K562 (cell line): Measurements from ENCODE around the gene NAT8. TPM values are rescaled to one million over a fixed set of nuclear protein-coding genes. Genes with fewer than 3 reads are reported as not detected.

Experiments used
- ATAC-seq: fragments of 200-7000 bp; cut with Tn5 transposase; 3 replicates; pipeline ENCODE4 v1.9.1; 2020; ENCODE audit warnings: moderate library complexity
- BruUV-seq: library from RNA; stranded (reverse); fragments of 400-500 nt; replicated peaks from 2 replicates; lab custom pipeline; 2021; lab: Mats Ljungman, UMichigan
- CTCF ChIA-PET: fragments of 300-600 bp; formaldehyde crosslinking; extraction: SDS; loops from one replicate; lab custom pipeline; 2021; ENCODE audit warnings: low intra/inter-chr PET ratio; lab: Yijun Ruan, JAX
- POLR2A ChIA-PET: fragments of 300-600, 350-650 bp; sonication (Branson Sonifier 250); formaldehyde crosslinking; extraction: SDS; loops from one replicate; lab custom pipeline; 2021; ENCODE audit warnings: antibody characterized with exemption, inconsistent platforms; lab: Yijun Ruan, JAX
- DNase-seq, 4 experiments: peaks; one replicate each; pipeline versions ENCODE4 v3.0.0 to v3.0.0-alpha.2; 2011 to 2018; ENCODE audit warnings: low spot score in 3 of 4, mixed read lengths in 3 of 4; ENCODE audit errors: extremely low read depth in 1 of 4
- FAIRE-seq: peaks from 2 replicates; lab custom pipeline; 2011; peaks lifted over from hg19 to GRCh38; lab: Jason Lieb, UNC
- H2AFZ ChIP-seq: 2 replicates; pipeline ENCODE4 v1.6.0; 2011; ENCODE audit warnings: low read depth, low read length, control low read depth, inconsistent platforms
- H3K27ac ChIP-seq: fragments of 200-600 bp; 3 replicates; pipeline ENCODE4 v1.8.0; 2011; ENCODE audit warnings: low read depth, mild to moderate bottlenecking, control low read depth, inconsistent platforms, low read length, moderate library complexity, mixed read lengths; ENCODE audit errors: extremely low read depth
- H3K27me3 ChIP-seq, 2 experiments: fragments of 300-600 bp in 1 of 2; 2 replicates in 1 of 2; 3 replicates in 1 of 2; pipeline versions ENCODE4 v1.6.0 to v1.8.0; 2011; ENCODE audit warnings: inconsistent platforms in 2 of 2, low read length in 2 of 2, mild to moderate bottlenecking in 1 of 2, mixed read lengths in 1 of 2, moderate library complexity in 1 of 2; ENCODE audit not compliant: control insufficient read depth in 2 of 2, insufficient read depth in 2 of 2
- H3K36me3 ChIP-seq: fragments of 300-600 bp; 3 replicates; pipeline ENCODE4 v1.8.0; 2011; ENCODE audit warnings: mild to moderate bottlenecking, low read length, inconsistent platforms; ENCODE audit not compliant: control insufficient read depth, insufficient read depth
- H3K4me1 ChIP-seq, 2 experiments: fragments of 200-600 bp in 1 of 2; replicated peaks in 1 of 2; 2 replicates in 1 of 2; 3 replicates in 1 of 2; pipeline versions ENCODE4 v1.5.1 to v1.8.0; 2011; ENCODE audit warnings: inconsistent platforms in 2 of 2, low read length in 2 of 2, mild to moderate bottlenecking in 1 of 2, mixed read lengths in 1 of 2, moderate library complexity in 1 of 2; ENCODE audit not compliant: control insufficient read depth in 2 of 2, insufficient read depth in 2 of 2
- H3K4me2 ChIP-seq: 2 replicates; pipeline ENCODE4 v1.6.1; 2011; ENCODE audit warnings: low read length, control low read depth, inconsistent platforms, mixed read lengths; ENCODE audit not compliant: insufficient read depth
- H3K4me3 ChIP-seq: fragments of 200-600 bp; sonication (generic), shearing (Covaris generic); 2 replicates; pipeline ENCODE4 v1.5.1; 2016; ENCODE audit warnings: control low read depth, inconsistent platforms
- H3K79me2 ChIP-seq: fragments of 200-600 bp; 3 replicates; pipeline ENCODE4 v1.8.0; 2011; ENCODE audit warnings: low read length, inconsistent platforms; ENCODE audit not compliant: control insufficient read depth, insufficient read depth
- H3K9ac ChIP-seq, 2 experiments: 2 replicates each; pipeline versions ENCODE4 v1.6.0 to v1.6.1; 2011; ENCODE audit warnings: low read depth in 2 of 2, low read length in 2 of 2, control low read depth in 1 of 2, inconsistent platforms in 1 of 2, mild to moderate bottlenecking in 1 of 2, mixed read lengths in 1 of 2; ENCODE audit not compliant: insufficient read depth in 1 of 2
- H3K9me1 ChIP-seq: one replicate; pipeline ENCODE4 v1.6.0; 2011; ENCODE audit warnings: inconsistent platforms, mild to moderate bottlenecking, low read length, moderate library complexity; ENCODE audit not compliant: control insufficient read depth, insufficient read depth
- H3K9me3 ChIP-seq: replicated peaks from 2 replicates; pipeline ENCODE4 v1.5.1; 2011; ENCODE audit warnings: low read depth, low read length, inconsistent platforms; ENCODE audit not compliant: control insufficient read depth, insufficient read depth
- H4K20me1 ChIP-seq: replicated peaks from 2 replicates; pipeline ENCODE4 v1.6.1; 2011; ENCODE audit warnings: low read length, inconsistent platforms, mixed read lengths; ENCODE audit not compliant: control insufficient read depth, insufficient read depth
- BDP1 ChIP-seq: IDR thresholded peaks from 3 replicates; pipeline ENCODE4 v1.6.1; 2011; ENCODE audit not compliant: insufficient read length, insufficient read depth
- BRF1 ChIP-seq: IDR thresholded peaks from 3 replicates; pipeline ENCODE4 v1.6.1; 2011; ENCODE audit warnings: borderline replicate concordance, mild to moderate bottlenecking; ENCODE audit not compliant: insufficient read length; ENCODE audit errors: extremely low read depth
- CAMTA2 ChIP-seq: fragments of 250-450 bp; sonication (Bioruptor Pico); conservative IDR thresholded peaks from 2 replicates; pipeline ENCODE4 v1.5.1; 2022
- CBFA2T2 ChIP-seq: fragments of 450-650 bp; conservative IDR thresholded peaks from 2 replicates; pipeline ENCODE4 v1.6.1; 2017; ENCODE audit warnings: mild to moderate bottlenecking
- COPS2 ChIP-seq: fragments of 450-650 bp; conservative IDR thresholded peaks from 2 replicates; pipeline ENCODE4 v1.6.1; 2016; ENCODE audit warnings: mild to moderate bottlenecking, moderate library complexity
- ERF ChIP-seq: fragments of 450-650 bp; formaldehyde crosslinking; IDR thresholded peaks from 2 replicates; pipeline ENCODE4 v1.4.0; 2020; ENCODE audit warnings: mild to moderate bottlenecking, mixed read lengths
- MTA2 ChIP-seq: fragments of 450-650 bp; IDR thresholded peaks from 2 replicates; pipeline ENCODE4 v1.6.1; 2016; ENCODE audit warnings: low read depth
- NFXL1 ChIP-seq: fragments of 450-650 bp; formaldehyde crosslinking; IDR thresholded peaks from 2 replicates; pipeline ENCODE4 v1.4.0; 2021; ENCODE audit warnings: mild to moderate bottlenecking
- OTX1 ChIP-seq: fragments of 450-650 bp; formaldehyde crosslinking; IDR thresholded peaks from 2 replicates; pipeline ENCODE4 v1.4.0; 2022; ENCODE audit warnings: mild to moderate bottlenecking
- SMARCB1 ChIP-seq: IDR thresholded peaks from 2 replicates; pipeline ENCODE4 v1.6.1; 2011; ENCODE audit warnings: improper control_type of control experiment, low read depth; ENCODE audit not compliant: insufficient read length
- SMARCE1 ChIP-seq: fragments of 450-650 bp; IDR thresholded peaks from 2 replicates; pipeline ENCODE4 v1.7.1; 2016; ENCODE audit warnings: mild to moderate bottlenecking
- SRF ChIP-seq, 2 experiments: fragments of 250-450, 450-650 bp in 1 of 2; sonication (Bioruptor Pico) in 1 of 2; sonication (generic) in 1 of 2; formaldehyde crosslinking; IDR thresholded peaks; 2 replicates each; pipeline versions ENCODE4 v1.5.0 to v1.5.1; 2020 to 2022; ENCODE audit warnings: mild to moderate bottlenecking in 1 of 2, missing genetic modification reagents in 1 of 2
- SRSF1 ChIP-seq: fragments of 200-400 bp; formaldehyde crosslinking; IDR thresholded peaks from 2 replicates; pipeline ENCODE4 v1.6.1; 2017; ENCODE audit warnings: mild to moderate bottlenecking, low read depth, low read length, moderate library complexity
- ZNF253 ChIP-seq: fragments of 250-450 bp; sonication (Bioruptor Pico); conservative IDR thresholded peaks from 2 replicates; pipeline ENCODE4 v1.6.1; 2021; ENCODE audit warnings: mild to moderate bottlenecking
- WGBS: fragments of 100-300 bp; shearing (Covaris generic); methylation state at CpG from one replicate; pipeline ENCODE4 v1.1.6; 2016; ENCODE audit warnings: low coverage, mixed read lengths; ENCODE audit not compliant: insufficient coverage; ENCODE audit errors: missing lambda C conversion rate; 5-methylcytosine and 5-hydroxymethylcytosine counted together
- in situ Hi-C: fragments of 300-500 bp; cut with MboI; formaldehyde crosslinking; loops from 4 replicates; pipeline ENCODE4 v1.15.0; 2018; ENCODE audit warnings: inconsistent platforms, mixed read lengths
- intact Hi-C: fragments of 100-400 bp; cut with micrococcal nuclease; formaldehyde crosslinking; loops from 2 replicates; pipeline ENCODE4 v1.14.2; 2022
- polyA plus RNA-seq, 8 experiments: library from polyadenylated mRNA; depleted of rRNA in 4 of 8; stranded (reverse) in 5 of 8; unstranded in 3 of 8; fragments of >200 nt; fragmentation: Nextera tagmentation in 2 of 8; fragmentation: Illumina TruSeq in 1 of 8; extraction: Ambion mirVana in 2 of 8; extraction: Trizol in 1 of 8; gene quantifications; 2 replicates each; pipeline versions ENCODE4 v1.2.1 to v1.2.3, GENCODE V29; 2011 to 2014; ENCODE audit warnings: inconsistent platforms in 1 of 8, missing spikeins in 1 of 8
- total RNA-seq, 7 experiments: library from RNA; depleted of rRNA in 6 of 7; stranded (reverse); fragments of >200 nt in 6 of 7; fragmentation: Illumina TruSeq in 2 of 7; extraction: Trizol in 2 of 7; gene quantifications; 2 replicates each; pipeline versions ENCODE4 v1.2.1 to v1.2.3, GENCODE V29; 2011 to 2021; ENCODE audit warnings: low replicate concordance in 1 of 7
- TF ChIP-seq, protein P1 (sequence below): fragments of 250-450 bp; sonication (Bioruptor Pico); IDR thresholded peaks from 2 replicates; pipeline ENCODE4 v1.9.0; 2021; ENCODE audit warnings: mild to moderate bottlenecking, inconsistent platforms

The NAT8 gene
- total and polyA plus RNA-seq, 9 of the 15 experiments (the other 6 are each of a cell fraction or from before 2014, with no cell fraction given) = not detected

GRCh38 chr2:73611193-73611592, 31.0 kb downstream of the NAT8 start:
- in situ Hi-C loops = no loop called here

More at GRCh38 chr2:73611193-73611592, 31.0 kb downstream of the NAT8 start:
- POLR2A ChIA-PET = no interaction called here
- Histone ChIP-seq H3K27ac (no peak overlapping the region), H3K79me2 (no peaks in the 10 kb centered on the region), H3K4me1 (no peaks in the 10 kb centered on the region), H4K20me1 (peaks cover 3% of the 10 kb centered on the region; the same call in 1 of the 2 replicates), H3K9me1 (no peaks in the 10 kb centered on the region), H3K9ac (no peak overlapping the region), H3K4me2 (no peak overlapping the region), H3K9me3 (no peaks in the 10 kb centered on the region), H3K27me3 (peaks cover 7 to 19% of the 10 kb centered on the region in 2 experiments; a peak in 4 of 5 replicates), H3K4me3 (no peak overlapping the region), H2AFZ (no peak overlapping the region), H3K36me3 (no peaks in the 10 kb centered on the region)
- CTCF ChIA-PET = no interaction called here
- intact Hi-C loops = no loop called here
- DNase-seq (no peak), FAIRE-seq (no peak), ATAC-seq (no peak)
- TF ChIP-seq BRF1 (no peak), NFXL1 (CRISPR knock-in tag) (no peak), OTX1 (no peak), ERF (no peak), MTA2 (no peak), SMARCE1 (no peak), ZNF253 (CRISPR knock-in tag) (no peak), BDP1 (no peak), CBFA2T2 (no peak), SRF (CRISPR knock-in tag; IDR thresholded peaks at IDR 0.05) (no peak), COPS2 (no peak), SRSF1 (no peak), CAMTA2 (no peak), SMARCB1 (no peak)
- TF ChIP-seq, protein P1, sequence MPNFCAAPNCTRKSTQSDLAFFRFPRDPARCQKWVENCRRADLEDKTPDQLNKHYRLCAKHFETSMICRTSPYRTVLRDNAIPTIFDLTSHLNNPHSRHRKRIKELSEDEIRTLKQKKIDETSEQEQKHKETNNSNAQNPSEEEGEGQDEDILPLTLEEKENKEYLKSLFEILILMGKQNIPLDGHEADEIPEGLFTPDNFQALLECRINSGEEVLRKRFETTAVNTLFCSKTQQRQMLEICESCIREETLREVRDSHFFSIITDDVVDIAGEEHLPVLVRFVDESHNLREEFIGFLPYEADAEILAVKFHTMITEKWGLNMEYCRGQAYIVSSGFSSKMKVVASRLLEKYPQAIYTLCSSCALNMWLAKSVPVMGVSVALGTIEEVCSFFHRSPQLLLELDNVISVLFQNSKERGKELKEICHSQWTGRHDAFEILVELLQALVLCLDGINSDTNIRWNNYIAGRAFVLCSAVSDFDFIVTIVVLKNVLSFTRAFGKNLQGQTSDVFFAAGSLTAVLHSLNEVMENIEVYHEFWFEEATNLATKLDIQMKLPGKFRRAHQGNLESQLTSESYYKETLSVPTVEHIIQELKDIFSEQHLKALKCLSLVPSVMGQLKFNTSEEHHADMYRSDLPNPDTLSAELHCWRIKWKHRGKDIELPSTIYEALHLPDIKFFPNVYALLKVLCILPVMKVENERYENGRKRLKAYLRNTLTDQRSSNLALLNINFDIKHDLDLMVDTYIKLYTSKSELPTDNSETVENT = no peak
- BruUV-seq = no TSS peak
- WGBS = 18% methylated on average over 4 of the region's 4 CpGs
